Psoas muscle (tissue), 8 donors: ENCODE results near the gene JAGN1. TPM values are rescaled to one million over a fixed set of nuclear protein-coding genes. Genes with fewer than 3 reads are reported as not detected.
A peak's percentile ranks its signal among the peaks of the same experiment; 100 is the strongest.
"Not testable (repeated sequence)": the region's sequence is repeated elsewhere in the genome, so short reads cannot be mapped to it uniquely, and the experiment has no call there.

Source experiments
- ATAC-seq, 4 donors: fragments of 200-7000 bp; cut with Tn5 transposase; one replicate each; pipeline ENCODE4 v1.9.1; 2020; ENCODE audit warnings: moderate library complexity in 3 of 4, mild to moderate bottlenecking in 2 of 4
- DNase-seq, 2 donors: peaks; one replicate each; pipeline ENCODE4 v3.0.0-alpha.2; 2020
- H3K27ac ChIP-seq: fragments of 200-600 bp; one replicate; pipeline ENCODE4 v1.8.0; 2022
- H3K27me3 ChIP-seq, 3 donors: fragments of 200-600 bp in 1 of 3; one replicate each; pipeline versions ENCODE4 v1.6.1 to v1.8.0; 2013 to 2022; ENCODE audit warnings: low read length in 2 of 3, mild to moderate bottlenecking in 2 of 3, moderate library complexity in 1 of 3; ENCODE audit not compliant: insufficient read depth in 3 of 3
- H3K36me3 ChIP-seq, 2 donors: fragments of 200-600 bp in 1 of 2; one replicate each; pipeline versions ENCODE4 v1.6.1 to v1.8.0; 2013 to 2022; ENCODE audit warnings: low read depth in 1 of 2, mild to moderate bottlenecking in 1 of 2, moderate library complexity in 1 of 2; ENCODE audit not compliant: insufficient read depth in 1 of 2
- H3K4me1 ChIP-seq: fragments of 200-600 bp; one replicate; pipeline ENCODE4 v1.8.0; 2022
- H3K4me3 ChIP-seq: fragments of 200-600 bp; one replicate; pipeline ENCODE4 v1.8.0; 2022; ENCODE audit warnings: mild to moderate bottlenecking
- H3K9me3 ChIP-seq: fragments of 200-600 bp; one replicate; pipeline ENCODE4 v1.8.0; 2022
- WGBS, 3 donors: extraction: QIAGEN DNeasy Blood & Tissue Kit; methylation state at CpG; one replicate each; pipeline versions ENCODE4 v1.1.6 to v1.1.7; 2013; 5-methylcytosine and 5-hydroxymethylcytosine counted together
- intact Hi-C, 2 donors: fragments of 100-400 bp; cut with DNase I; formaldehyde crosslinking; loops; one replicate each; pipeline versions ENCODE4 v1.11.0 to v1.14.2; 2022
- polyA plus RNA-seq, 3 donors: library from polyadenylated mRNA; stranded (reverse); fragments of 200-250 nt; gene quantifications; one replicate each; pipeline ENCODE4 v1.2.3, GENCODE V29; 2013
- total RNA-seq, 4 donors: library from RNA; stranded (reverse); fragmentation: NEBNext Ultra II Directional in 2 of 4; extraction: Animal tissue kit (Norgen Biotek cat#: 25700) in 2 of 4; gene quantifications; one replicate each; pipeline versions ENCODE4 v1.2.1 to v1.2.4, GENCODE V29; 2021 to 2023
- TF ChIP-seq, protein P1 (sequence below): fragments of 200-600 bp; IDR thresholded peaks from one replicate; pipeline ENCODE4 v1.8.0; 2022; ENCODE audit warnings: antibody characterized with exemption
- donor health status: healthy with polysubstance abuse.
- donor health status: DM: no; HTN: no; CAD: no; lungs with moderate emphysema.
- donor health status: Bipolar disorder and iron deficiency.
- donor health status: healthy.
- donor health status: DM: yes; HTN: yes; CAD: no.
- donor health status: DM: no; HTN: no; CAD: no.
- donor health status: DM: no; HTN: no; CAD: no.
- donor health status: DM: yes; HTN: yes; CAD: no.

JAGN1 gene
- total and polyA plus RNA-seq, 7 donors, result 18.6 to 98.2 (median 44.4) TPM

DNA sequence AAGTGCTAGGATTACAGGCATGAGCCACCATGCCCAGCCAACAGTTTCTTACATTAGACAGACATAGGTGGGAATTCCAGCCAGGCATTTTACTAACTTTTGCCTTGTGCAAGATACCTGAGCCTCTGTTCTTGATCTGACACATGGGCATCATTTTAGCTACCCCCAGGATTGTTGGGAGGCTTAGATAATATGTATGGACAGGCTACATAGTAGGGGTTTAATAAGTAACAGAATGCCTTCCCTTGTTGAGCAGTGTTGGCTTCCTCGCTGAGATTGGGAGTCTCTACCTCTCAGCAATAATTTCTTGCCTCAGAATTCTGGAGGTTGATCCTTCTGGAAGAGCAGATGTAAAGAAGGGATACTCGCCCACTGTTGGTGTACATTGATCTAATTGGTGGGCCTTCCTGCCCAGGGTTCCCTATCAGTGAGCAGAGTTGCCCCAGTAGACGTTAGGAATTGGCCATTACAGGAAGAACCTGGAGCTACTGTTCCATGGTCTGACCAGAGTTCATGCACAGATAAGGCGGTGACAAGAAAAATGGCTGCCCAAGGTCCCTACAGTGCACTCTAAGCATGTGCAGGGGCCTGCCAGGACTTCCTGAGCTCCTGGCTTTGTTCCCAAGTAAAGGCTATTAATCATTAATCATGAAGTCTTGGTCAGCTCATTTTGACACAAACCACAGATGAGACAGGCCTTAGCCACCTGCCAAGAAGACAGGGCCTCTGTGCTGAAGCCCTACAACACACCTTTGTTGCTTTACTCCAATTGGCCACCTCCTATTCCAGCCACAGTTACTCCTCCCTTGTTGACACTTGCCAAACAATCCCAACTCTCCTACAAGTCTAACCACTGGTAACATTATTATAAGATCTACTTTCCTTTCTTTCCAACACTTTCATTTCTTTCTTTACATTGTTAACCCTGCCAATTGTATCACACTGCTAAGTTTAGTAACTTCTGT is 7.3 kb downstream of the JAGN1 start:
- H3K9me3 ChIP-seq, result no peaks in the 10 kb centered on the region
- TF ChIP-seq, protein P1, sequence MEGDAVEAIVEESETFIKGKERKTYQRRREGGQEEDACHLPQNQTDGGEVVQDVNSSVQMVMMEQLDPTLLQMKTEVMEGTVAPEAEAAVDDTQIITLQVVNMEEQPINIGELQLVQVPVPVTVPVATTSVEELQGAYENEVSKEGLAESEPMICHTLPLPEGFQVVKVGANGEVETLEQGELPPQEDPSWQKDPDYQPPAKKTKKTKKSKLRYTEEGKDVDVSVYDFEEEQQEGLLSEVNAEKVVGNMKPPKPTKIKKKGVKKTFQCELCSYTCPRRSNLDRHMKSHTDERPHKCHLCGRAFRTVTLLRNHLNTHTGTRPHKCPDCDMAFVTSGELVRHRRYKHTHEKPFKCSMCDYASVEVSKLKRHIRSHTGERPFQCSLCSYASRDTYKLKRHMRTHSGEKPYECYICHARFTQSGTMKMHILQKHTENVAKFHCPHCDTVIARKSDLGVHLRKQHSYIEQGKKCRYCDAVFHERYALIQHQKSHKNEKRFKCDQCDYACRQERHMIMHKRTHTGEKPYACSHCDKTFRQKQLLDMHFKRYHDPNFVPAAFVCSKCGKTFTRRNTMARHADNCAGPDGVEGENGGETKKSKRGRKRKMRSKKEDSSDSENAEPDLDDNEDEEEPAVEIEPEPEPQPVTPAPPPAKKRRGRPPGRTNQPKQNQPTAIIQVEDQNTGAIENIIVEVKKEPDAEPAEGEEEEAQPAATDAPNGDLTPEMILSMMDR, result no peak
- no peak overlapping the region for H3K27ac ChIP-seq
- H3K27me3 ChIP-seq, result no peaks in the 10 kb centered on the region
- DNase-seq (no peak), ATAC-seq (peak; percentile 26 to 78 (median 54))
- no peak overlapping the region for H3K4me3 ChIP-seq
- intact Hi-C loops, result no loop called here
- 50 to 74% (median 70%) methylated on average over 4 of the region's 4 CpGs for WGBS, 3 donors
- peaks cover 10% of the 10 kb centered on the region for H3K4me1 ChIP-seq
- peaks cover 5 to 17% of the 10 kb centered on the region in 2 donors for H3K36me3 ChIP-seq

DNA sequence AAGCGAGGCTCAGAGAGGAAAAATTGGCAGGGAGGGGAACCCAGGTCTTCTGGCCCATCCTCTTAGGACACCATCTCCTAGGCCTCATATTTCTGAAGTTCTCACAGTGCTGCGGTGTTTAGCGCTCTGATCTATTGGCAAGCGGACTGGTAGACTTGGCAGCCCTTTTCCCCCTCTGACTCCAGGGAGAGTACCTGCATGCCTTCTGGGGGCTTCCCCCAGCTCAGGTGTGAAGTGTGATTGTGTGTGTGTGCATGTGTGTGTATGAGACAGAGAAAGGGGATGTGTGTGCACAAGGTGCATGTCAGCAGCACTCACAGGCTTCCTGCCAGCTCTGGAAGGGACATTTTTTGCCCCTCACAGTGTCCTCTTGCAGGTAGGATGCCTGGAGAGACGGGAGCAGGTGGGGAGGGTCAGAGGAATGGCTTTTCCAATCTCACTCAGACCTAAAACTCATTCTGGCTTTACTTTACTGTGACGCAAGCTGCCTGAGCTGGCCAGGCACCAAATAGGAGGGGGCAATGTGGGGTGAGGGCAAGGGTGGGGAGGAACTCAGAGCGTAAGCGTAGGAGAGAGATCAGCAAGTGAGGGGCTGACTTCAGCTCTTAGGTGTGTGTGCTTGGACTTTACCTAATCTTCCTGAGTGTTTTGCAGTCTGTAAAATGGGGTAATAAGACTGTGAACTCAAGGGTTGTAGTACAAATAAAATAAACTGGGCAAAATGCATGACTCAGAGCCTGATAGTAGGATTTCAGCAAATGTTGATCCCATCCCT is 8.2 kb downstream of the JAGN1 start:
- Histone ChIP-seq H3K4me3 (no peak overlapping the region), H3K9me3 (no peaks in the 10 kb centered on the region), H3K27ac (no peak overlapping the region), H3K27me3 (no peaks in the 10 kb centered on the region), H3K36me3 (peaks cover 0 to 7% of the 10 kb centered on the region in 2 donors), H3K4me1 (peaks cover 10% of the 10 kb centered on the region)
- 71 to 75% (median 74%) methylated on average over 8 of the region's 8 CpGs for WGBS, 3 donors
- TF ChIP-seq, protein P1, result no peak
- intact Hi-C loops, result no loop called here
- no peak for DNase-seq
- ATAC-seq, result no peak

DNA sequence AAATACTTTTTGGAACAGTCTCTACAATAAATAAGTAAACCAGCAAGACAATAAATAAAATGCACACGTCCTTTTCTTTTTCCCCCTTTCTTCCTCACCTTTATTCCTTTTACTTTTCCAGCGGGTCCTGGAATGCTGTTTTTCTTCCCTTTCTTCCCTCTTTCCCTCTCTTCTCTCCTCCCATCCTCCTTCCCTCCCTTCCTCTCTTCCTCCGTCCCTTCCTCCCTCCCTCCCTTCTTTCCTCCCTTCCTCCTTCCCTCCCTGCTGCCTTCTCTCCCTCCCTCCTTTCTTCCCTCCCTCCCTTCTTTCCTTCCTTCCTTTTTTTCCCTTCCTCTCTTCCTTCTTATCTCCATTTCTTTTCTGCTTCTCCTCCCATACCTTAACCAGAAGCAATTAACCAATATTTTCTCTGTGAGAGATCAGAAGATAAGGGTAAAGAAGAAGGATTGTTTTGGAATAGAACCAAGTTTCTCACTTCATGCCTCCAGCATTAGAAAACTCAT is 8.9 kb downstream of the JAGN1 start:
- intact Hi-C loops, result no loop called here
- Histone ChIP-seq H3K4me3 (no peak overlapping the region), H3K9me3 (no peaks in the 10 kb centered on the region), H3K36me3 (peaks cover 0 to under 1% of the 10 kb centered on the region in 2 donors), H3K4me1 (peaks cover 6% of the 10 kb centered on the region), H3K27me3 (no peaks in the 10 kb centered on the region), H3K27ac (no peak overlapping the region)
- no peak for ATAC-seq
- WGBS, 3 donors, result 63 to 75% (median 71%) methylated on average over 3 of the region's 3 CpGs
- no peak for DNase-seq
- TF ChIP-seq, protein P1, result no peak

DNA sequence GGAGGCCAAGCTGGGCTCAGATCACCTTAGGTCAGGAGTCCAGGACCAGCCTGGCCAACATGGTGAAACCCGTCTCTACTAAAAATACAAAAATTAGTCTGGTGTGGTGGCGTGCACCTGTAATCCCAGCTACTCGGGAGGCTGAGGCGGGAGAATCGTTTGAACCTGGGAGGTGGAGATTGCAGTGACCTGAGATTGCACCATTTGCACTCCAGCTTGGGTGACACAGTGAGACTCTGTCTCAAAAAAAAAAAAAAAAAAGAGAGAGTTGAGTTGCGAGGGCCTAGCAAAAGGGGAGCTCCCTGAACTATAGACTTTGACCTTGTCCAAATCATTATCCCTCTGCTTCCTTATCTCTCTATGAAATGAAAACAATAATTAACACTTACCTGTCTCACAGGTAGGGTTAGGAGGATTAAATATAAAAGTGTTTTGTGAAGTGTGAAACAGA is 10.6 kb downstream of the JAGN1 start:
- H3K9me3 ChIP-seq, ATAC-seq, H3K27ac ChIP-seq, H3K36me3 ChIP-seq, DNase-seq, H3K27me3 ChIP-seq, H3K4me3 ChIP-seq, H3K4me1 ChIP-seq, intact Hi-C loops: not testable (repeated sequence)
- 90 to 96% (median 91%) methylated on average over 6 of the region's 6 CpGs for WGBS, 3 donors

DNA sequence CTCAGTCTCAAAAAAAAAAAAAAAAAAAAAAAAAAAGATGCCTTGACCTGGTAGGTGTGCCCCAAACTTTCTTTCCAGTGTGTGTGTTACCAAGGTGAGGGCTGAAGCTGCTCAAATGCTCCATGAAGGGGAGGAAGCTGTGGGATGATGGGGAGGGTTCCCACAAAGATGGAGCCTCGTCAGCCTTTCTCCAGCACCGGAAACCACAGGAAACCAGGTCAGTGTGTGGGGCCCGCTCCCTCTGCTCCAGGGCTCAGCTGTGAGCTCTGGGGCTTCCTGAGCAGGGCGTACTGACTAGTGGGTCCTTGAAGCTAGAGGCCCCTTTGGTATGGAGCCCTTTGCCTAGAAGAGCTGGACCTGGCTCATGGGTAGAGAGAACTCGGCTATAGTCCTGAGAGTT is 11.6 kb downstream of the JAGN1 start:
- Histone ChIP-seq H3K27me3 (no peaks in the 10 kb centered on the region), H3K4me3 (no peak overlapping the region), H3K9me3 (no peaks in the 10 kb centered on the region), H3K36me3 (no peaks in the 10 kb centered on the region), H3K4me1 (peaks cover 6% of the 10 kb centered on the region), H3K27ac (no peak overlapping the region)
- intact Hi-C loops, result no loop called here
- WGBS, 3 donors, result 79 to 85% (median 82%) methylated on average over 5 of the region's 5 CpGs
- TF ChIP-seq, protein P1, result no peak
- no peak for DNase-seq
- ATAC-seq, result no peak
